Uterus (tissue), 4 donors: ENCODE measurements around the gene UPK1B. TPM values are rescaled to one million over a fixed set of nuclear protein-coding genes. Genes with fewer than 3 reads are reported as not detected.

Source experiments
- DNase-seq, 2 donors: peaks; one replicate each; pipeline ENCODE4 v3.0.0-alpha.2; 2019 to 2020
- H3K27ac ChIP-seq, 2 donors: fragments of 200-600 bp; sonication (generic); 1 replicate in 1 of 2; 2 replicates in 1 of 2; pipeline ENCODE4 v1.5.1; 2016 to 2018
- H3K27me3 ChIP-seq, 2 donors: fragments of 200-600 bp; sonication (generic); one replicate each; pipeline ENCODE4 v1.5.1; 2018 to 2019; ENCODE audit warnings: control low read depth in 1 of 2
- H3K36me3 ChIP-seq, 2 donors: fragments of 200-600 bp; sonication (generic); one replicate each; pipeline ENCODE4 v1.5.1; 2019; ENCODE audit warnings: control low read depth in 1 of 2
- H3K4me1 ChIP-seq, 2 donors: fragments of 200-600 bp; sonication (generic); one replicate each; pipeline ENCODE4 v1.5.1; 2018 to 2019; ENCODE audit warnings: control low read depth in 1 of 2
- H3K4me3 ChIP-seq, 2 donors: fragments of 200-600 bp; sonication (generic); 1 replicate in 1 of 2; 2 replicates in 1 of 2; pipeline ENCODE4 v1.5.1; 2018 to 2019; ENCODE audit warnings: mild to moderate bottlenecking in 1 of 2
- H3K9me3 ChIP-seq, 2 donors: fragments of 200-600 bp; sonication (generic); one replicate each; pipeline ENCODE4 v1.5.1; 2019; ENCODE audit warnings: control low read depth in 1 of 2
- POLR2A ChIP-seq, 2 donors: fragments of 450-650 bp; IDR thresholded peaks; one replicate each; pipeline ENCODE4 v1.6.1; 2016; ENCODE audit warnings: antibody characterized with exemption in 2 of 2, mild to moderate bottlenecking in 1 of 2, moderate library complexity in 1 of 2
- intact Hi-C: fragments of 100-400 bp; cut with DNase I; formaldehyde crosslinking; loops from one replicate; pipeline ENCODE4 v1.15.1; 2023; ENCODE audit warnings: low total_unique reads
- total RNA-seq, 4 donors: library from RNA; depleted of rRNA in 3 of 4; stranded (reverse); fragments of >200 nt in 3 of 4; gene quantifications; one replicate each; pipeline versions ENCODE4 v1.1.0 to v1.2.4, GENCODE V29; 2014 to 2023
- TF ChIP-seq, protein P1 (sequence below), 4 experiments: fragments of 200-600 bp in 2 of 4; fragments of 450-650 bp in 2 of 4; sonication (generic) in 2 of 4; IDR thresholded peaks; one replicate each; pipeline ENCODE4 v1.5.1; 2016 to 2019; ENCODE audit warnings: antibody characterized with exemption in 4 of 4, mild to moderate bottlenecking in 2 of 4, moderate library complexity in 1 of 4
- donor health status: DM: yes; HTN: yes; CAD: no.

The UPK1B gene
- total RNA-seq, 4 donors from 2014 or later: 0.30 TPM; not detected in 3

DNA sequence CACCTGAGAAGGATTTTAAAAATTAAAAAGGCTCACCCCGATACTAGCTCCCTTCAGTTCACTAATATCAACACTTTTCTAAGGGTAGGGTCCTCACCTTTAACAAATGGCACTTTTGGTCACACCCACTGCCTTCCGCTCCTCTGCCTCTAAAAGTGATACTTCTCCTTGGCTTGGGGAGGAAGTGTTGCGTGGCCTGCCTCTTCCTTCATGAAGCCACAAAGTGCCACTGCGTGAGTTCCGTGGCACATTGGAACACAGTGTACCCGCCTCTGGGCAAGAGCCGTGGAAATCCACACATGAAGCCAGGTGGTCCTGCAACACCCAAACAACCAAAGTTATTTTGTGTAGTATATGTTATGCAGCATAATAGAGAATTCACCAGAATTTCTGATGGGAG lies 63.4 kb downstream of the UPK1B start:
- Histone ChIP-seq H3K4me1 (peaks cover 0 to 3% of the 10 kb centered on the region in 2 donors), H3K36me3 (no peaks in the 10 kb centered on the region), H3K27me3 (no peaks in the 10 kb centered on the region), H3K4me3 (no peak overlapping the region), H3K27ac (no peak overlapping the region), H3K9me3 (no peaks in the 10 kb centered on the region)
- intact Hi-C loops: no loop called here
- TF ChIP-seq POLR2A (IDR thresholded peaks at IDR 0.05): no peak
- TF ChIP-seq, protein P1, sequence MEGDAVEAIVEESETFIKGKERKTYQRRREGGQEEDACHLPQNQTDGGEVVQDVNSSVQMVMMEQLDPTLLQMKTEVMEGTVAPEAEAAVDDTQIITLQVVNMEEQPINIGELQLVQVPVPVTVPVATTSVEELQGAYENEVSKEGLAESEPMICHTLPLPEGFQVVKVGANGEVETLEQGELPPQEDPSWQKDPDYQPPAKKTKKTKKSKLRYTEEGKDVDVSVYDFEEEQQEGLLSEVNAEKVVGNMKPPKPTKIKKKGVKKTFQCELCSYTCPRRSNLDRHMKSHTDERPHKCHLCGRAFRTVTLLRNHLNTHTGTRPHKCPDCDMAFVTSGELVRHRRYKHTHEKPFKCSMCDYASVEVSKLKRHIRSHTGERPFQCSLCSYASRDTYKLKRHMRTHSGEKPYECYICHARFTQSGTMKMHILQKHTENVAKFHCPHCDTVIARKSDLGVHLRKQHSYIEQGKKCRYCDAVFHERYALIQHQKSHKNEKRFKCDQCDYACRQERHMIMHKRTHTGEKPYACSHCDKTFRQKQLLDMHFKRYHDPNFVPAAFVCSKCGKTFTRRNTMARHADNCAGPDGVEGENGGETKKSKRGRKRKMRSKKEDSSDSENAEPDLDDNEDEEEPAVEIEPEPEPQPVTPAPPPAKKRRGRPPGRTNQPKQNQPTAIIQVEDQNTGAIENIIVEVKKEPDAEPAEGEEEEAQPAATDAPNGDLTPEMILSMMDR (IDR thresholded peaks at IDR 0.05): no peak
- no peak for DNase-seq

DNA sequence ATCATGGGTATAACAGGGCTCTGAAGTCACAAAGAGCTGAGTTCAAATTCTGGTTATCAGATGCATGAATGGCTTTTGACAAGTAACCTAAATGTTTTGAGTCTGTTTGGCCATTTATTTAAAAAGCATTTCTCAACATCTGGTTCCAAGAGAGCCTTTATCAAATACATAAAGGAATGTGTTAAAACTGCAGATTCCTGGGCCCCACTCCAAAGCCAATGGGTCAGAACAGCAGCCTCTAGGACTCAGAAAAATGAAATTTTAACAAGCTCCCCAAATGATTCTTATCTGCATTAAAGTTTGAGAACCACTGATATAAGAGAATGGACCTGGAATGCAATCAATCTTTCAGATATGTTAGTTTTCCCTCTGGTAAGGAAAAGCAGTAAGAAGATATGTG lies 63.9 kb downstream of the UPK1B start:
- intact Hi-C loops: no loop called here
- TF ChIP-seq, protein P1 (IDR thresholded peaks at IDR 0.05): no peak
- TF ChIP-seq POLR2A (IDR thresholded peaks at IDR 0.05): no peak

DNA sequence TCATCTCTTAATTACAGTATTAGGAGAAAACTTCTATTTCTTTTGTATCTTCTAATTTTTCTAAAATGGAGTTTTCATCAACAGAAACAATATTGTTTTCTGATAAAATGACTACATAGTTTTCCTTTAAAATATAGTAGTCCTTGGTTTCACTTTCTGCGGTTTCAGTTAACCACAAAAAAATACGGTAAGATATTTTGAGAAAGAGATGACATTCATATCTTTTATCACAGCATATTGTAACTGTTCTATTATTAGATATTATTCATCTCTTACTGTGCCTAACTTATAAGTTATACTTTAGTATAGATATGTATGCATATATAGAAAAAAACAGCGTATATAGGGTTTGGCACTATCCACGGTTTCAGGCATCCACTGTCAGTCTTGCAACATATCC lies 65.0 kb downstream of the UPK1B start:
- Histone ChIP-seq H3K36me3 (no peaks in the 10 kb centered on the region), H3K4me1 (peaks cover 0 to 3% of the 10 kb centered on the region in 2 donors), H3K9me3 (no peaks in the 10 kb centered on the region), H3K4me3 (no peak overlapping the region), H3K27me3 (no peaks in the 10 kb centered on the region), H3K27ac (no peak overlapping the region)
- no peak for DNase-seq
- TF ChIP-seq POLR2A (IDR thresholded peaks at IDR 0.05): no peak
- TF ChIP-seq, protein P1 (IDR thresholded peaks at IDR 0.05): no peak
- intact Hi-C loops: no loop called here

More for the DNA sequence above, 63.9 kb downstream of the UPK1B start:
- H3K4me3 ChIP-seq: no peak overlapping the region
- no peak overlapping the region for H3K27ac ChIP-seq
- H3K4me1 ChIP-seq: peaks cover 0 to 3% of the 10 kb centered on the region in 2 donors
- no peaks in the 10 kb centered on the region for H3K27me3 ChIP-seq
- no peaks in the 10 kb centered on the region for H3K36me3 ChIP-seq
- no peaks in the 10 kb centered on the region for H3K9me3 ChIP-seq
- DNase-seq: no peak

DNA sequence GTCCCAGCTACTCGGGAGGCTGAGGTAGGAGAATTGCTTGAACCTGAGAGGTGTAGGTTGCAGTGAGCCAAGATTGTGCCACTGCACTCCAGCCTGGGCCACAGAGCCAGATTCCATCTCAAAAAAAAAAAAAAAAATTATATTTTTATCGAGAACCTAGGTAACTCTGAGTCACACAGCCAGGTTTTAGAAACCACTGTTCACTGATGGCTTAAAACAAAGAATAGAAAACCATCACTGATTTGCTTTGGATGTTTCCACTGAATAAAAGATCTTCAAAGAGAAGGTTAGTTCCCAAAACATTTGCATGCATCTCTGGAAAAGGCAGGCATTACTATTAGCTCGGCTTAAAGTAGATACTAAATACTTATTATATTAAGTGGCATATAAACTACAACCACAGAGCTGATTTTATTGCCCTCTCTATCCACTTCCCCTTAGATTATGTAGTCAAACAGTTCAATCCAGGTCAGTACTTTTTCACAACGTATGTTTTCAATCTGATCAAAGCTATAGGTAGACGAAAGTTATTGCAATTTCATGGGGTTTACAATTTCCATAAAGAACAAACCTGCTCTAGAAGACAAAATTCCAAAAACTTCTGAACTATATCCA lies 65.9 kb downstream of the UPK1B start:
- Histone ChIP-seq H3K4me3 (peak overlapping the region; percentile 53 to 61), H3K9me3 (no peaks in the 10 kb centered on the region), H3K27ac (peak overlapping the region; percentile 80 to 90), H3K4me1 (peaks cover 0 to 3% of the 10 kb centered on the region in 2 donors), H3K36me3 (no peaks in the 10 kb centered on the region), H3K27me3 (no peaks in the 10 kb centered on the region)
- TF ChIP-seq, protein P1 (IDR thresholded peaks at IDR 0.05): no peak
- no peak for TF ChIP-seq POLR2A (IDR thresholded peaks at IDR 0.05)
- no peak for DNase-seq
- intact Hi-C loops: no loop called here

DNA sequence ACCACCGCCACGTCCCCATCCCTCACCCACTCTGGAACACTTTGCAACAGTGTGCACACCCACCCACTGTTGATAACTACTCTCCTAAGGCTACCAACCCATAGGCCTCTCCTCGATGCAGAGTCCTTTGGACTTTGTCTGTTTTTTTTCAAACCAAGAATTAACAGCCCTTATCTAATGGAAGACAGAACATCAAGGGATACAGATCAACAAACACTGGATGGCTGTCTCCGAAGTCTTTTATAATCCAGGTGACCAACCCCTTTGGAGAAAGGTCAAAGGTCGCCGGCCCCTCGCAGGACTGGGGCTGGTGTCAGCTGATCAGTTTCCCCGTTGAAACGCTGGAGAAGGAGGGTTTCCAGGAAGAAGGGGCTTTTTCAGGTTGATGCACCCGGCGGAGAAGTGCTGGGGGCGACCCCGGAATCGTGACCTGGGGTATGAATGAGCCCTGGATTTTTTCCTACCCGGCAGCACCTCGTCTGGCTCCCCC lies 66.7 kb downstream of the UPK1B start:
- Histone ChIP-seq H3K9me3 (no peaks in the 10 kb centered on the region), H3K27ac (peak overlapping the region; percentile 80 to 90), H3K27me3 (no peaks in the 10 kb centered on the region), H3K4me3 (peak overlapping the region; percentile 53 to 61), H3K36me3 (no peaks in the 10 kb centered on the region), H3K4me1 (peaks cover 0 to 3% of the 10 kb centered on the region in 2 donors)
- DNase-seq: peak; percentile 35 to 40
- TF ChIP-seq POLR2A (IDR thresholded peaks at IDR 0.05): no peak
- intact Hi-C loops: no loop called here
